GM18870 (cell line): Measurements from ENCODE around the gene MED22.

ENCODE experiments used
- ATAC-seq: cut with Tn5 transposase; IDR thresholded peaks from one replicate; pipeline ENCODE4 v1.9.1; 2021; ENCODE audit warnings: moderate library complexity; ENCODE audit not compliant: unreplicated experiment

MED22 gene

GRCh38 chr9:133356391-133357091, 8.6 kb upstream of the MED22 start, which contains the start of the genes SURF1 and SURF2:
SURF1 (minus strand) TSS chr9:133356487; CDS start chr9:133356453, 34 bp downstream.
SURF2 (plus strand) TSS chr9:133356550; CDS start chr9:133356593, 43 bp downstream.
- ATAC-seq: no peak

DNA sequence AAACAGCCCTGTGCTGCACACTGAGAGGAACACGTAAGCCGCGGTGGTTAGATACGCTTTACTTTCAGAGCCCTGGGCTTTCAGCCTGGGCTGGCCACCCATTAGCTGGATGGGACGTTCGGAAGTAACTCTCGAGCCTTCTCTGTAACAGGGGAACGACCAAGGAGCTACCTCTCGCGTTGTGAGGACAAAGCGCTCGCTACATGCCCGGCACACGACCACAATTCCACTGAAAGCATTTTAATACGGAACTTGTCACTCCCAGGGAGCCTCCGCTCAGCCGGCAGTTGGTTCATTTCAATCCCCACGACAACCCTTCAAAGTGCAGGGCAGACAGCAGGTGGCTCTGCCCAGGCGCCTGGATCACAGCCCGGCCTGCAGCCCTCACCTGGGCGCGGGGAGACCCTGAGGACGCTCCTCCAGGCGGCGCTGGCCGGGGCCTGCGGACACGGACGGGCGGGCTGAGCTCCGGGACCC, 8.0 kb upstream of the MED22 start:
- ATAC-seq: no peak

GRCh38 chr9:133354766-133355165, 6.8 kb upstream of the MED22 start:
- ATAC-seq: no peak

- no peak for ATAC-seq
These were observed 5.6 kb upstream of the MED22 start for GRCh38 chr9:133353548-133353947.

DNA sequence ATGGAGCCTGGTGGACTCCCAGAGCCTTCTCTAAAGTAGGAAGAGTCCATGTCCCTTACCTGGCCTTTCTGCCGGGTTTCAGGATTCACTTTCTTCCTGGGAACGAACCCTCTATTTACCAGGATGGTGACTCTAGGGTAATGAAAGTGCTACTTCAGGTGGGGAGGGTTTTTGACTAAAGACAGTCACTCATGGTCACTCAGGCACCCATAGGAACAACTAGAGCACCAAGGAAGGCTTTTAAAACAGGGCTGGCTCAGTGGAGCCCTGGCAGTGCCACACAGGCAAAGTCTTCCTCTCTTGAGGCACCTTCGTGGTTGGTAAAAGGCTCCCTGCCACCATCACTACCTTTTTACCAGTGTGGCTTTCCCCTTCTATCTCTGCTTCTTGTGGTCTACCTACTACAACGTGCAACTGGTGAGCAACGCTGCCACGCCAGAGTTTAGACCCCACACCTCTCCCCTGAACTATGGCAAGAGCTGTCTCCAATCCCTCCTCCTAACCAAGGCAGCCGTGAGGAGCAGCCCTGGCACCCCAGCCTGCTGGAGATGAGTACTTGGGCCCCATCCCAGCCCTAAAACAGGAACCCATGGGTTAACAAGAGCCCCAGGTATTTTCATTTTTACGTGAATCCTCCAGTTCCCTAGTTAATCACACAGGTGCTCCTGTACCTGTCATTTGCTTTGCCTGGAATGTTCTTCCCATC, 4.9 kb upstream of the MED22 start:
- ATAC-seq: no peak

- ATAC-seq: no peak
These were observed 4.1 kb upstream of the MED22 start for GRCh38 chr9:133351908-133352634.

- ATAC-seq: no peak
These were observed 3.6 kb upstream of the MED22 start for GRCh38 chr9:133351526-133351907.

DNA sequence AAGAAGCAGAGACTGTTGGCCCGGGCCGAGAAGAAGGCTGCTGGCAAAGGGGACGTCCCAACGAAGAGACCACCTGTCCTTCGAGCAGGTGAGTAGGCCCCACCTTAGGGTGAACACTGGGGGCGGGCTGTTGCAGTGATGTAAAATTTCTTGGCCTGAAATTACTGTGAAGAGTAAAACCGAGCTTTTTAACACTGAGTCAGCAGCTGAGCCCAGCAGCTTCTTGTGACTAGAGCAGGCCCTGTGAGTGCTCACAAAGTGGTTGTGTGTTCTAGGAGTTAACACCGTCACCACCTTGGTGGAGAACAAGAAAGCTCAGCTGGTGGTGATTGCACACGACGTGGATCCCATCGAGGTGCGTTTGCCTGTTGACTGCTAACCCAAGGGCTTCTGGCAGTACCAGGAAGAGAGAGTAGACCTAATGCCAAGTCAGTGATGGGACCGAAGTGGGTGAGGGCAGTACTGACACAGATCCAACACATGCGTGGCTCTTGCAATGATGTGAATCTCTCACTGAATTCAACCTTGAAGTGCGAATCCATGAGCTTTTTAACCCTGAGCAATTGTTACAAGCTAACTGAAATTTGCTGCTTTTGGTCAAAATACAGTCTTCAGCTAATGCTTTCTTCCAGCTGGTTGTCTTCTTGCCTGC, 2.2 kb upstream of the MED22 start:
- no peak for ATAC-seq

DNA sequence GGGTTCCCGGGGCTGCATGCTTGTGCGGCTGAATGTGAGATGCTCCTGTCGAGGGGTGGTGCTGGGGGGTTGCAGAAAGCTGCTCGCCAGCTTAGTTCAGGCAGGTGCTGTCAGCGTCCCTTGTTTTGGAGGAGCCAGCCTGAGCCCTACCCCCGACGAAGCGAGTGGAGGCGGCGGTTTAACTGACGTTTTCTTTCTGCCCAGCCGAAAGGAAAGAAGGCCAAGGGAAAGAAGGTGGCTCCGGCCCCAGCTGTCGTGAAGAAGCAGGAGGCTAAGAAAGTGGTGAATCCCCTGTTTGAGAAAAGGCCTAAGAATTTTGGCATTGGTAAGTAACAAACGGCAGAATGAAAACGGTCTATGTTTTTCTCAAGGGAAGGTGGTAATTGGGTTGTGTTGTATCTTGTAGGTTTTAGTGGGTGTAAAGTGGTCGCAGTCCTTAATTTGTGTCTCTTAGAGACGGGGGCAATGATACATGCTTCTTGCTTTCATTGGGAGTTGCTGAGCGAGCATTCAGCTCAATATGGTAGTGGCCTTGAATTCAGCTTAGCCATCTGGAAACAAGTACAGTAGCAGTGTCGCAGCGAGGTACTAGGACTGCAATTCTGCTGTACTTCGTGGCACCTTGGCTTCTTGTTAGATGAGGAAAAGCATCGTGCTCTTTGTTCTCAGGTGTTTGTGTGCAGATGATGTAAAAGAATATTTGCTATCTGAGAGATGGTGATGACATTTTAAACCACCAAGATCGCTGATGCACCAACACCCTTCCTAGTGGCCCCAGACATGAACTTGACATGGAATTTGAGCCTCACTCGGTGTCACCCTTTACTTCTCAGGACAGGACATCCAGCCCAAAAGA, 1.0 kb upstream of the MED22 start:
- ATAC-seq: no peak

DNA sequence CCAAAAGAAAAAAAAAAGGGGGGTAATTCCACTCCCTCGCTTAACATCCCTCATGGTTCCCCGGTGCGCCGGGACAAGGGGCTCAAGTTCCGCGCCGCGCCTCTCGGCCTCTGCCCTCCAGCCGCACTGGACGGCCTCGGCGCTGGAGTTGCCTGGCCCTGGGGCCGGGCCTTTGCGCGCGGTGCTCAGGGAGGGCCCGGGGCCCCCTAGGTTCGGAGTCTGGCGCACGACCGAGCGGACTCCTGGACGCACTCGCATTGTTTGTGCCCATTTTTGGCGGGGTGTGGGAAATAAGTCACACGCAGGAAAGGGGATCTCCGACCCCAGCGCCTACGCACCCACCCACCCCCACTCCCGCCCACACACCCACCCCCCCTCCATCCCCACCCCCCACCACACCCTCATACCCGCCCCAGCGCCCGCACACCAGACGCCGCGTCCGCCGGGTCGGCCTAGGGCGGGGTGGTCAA, 381 bp downstream of the MED22 start:
- peak; percentile 10 for ATAC-seq

- ATAC-seq: no peak
These were observed 1.7 kb downstream of the MED22 start for GRCh38 chr9:133346021-133346785.

GRCh38 chr9:133345596-133345995, 2.3 kb downstream of the MED22 start:
- ATAC-seq: no peak

- no peak for ATAC-seq
These were observed 3.0 kb downstream of the MED22 start for GRCh38 chr9:133344979-133345378.

GRCh38 chr9:133344071-133344470, 3.9 kb downstream of the MED22 start:
- no peak for ATAC-seq

- ATAC-seq: no peak
These were observed 5.4 kb downstream of the MED22 start for GRCh38 chr9:133342570-133342969.

DNA sequence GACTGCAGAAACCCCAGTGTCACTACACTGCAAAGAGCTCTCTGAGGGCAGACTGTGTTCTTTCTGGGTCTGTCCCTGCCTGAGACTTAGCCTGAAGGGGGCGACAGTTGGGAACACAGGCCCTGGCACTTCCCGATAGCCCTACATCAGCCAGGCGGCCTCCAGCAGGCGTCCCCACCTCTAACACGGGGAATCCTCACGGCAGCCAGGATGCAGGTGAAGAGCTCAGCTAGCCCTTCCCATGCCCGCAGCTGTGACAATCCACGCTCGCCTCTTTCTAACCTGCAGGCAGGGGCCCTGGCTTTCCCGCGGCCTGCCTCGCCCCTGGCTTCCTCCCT, 5.9 kb downstream of the MED22 start:
- no peak for ATAC-seq

DNA sequence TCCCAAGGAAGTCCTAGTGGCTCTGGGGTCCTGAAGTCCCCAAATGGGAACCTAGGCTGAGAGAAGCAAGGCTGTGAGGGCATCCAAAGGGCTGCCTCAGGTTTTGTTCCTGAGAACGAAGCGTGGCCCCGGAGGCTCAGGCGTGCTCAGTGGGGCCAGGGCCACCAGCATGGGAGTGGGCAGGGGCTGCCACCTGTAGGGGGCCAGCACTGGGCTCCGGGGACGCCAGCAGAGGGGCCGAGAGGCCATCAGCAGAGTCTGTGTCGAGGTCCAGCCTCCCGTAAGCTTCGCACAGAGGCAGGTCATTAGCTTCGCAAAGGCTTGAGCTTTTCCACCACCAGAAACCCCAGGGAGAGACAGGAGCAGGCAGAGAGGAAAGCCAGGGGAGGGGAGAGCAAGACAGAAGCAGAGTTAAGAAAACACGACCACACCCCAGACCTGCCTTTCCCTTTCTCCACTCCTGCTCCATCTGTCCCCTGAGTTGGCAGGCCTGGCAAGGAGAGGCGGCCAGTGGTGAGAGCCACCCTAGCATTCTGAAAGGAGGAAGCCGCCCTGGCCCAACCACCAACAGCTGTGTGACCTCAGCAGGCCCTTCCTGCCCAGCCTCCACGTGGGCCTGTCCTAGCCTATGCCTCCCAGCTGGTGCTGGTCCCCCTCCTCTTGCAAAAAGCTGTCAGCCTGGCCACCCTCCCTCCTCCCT, 6.4 kb downstream of the MED22 start:
- ATAC-seq: no peak

- ATAC-seq: no peak
These were observed 7.0 kb downstream of the MED22 start for GRCh38 chr9:133340916-133341315.

DNA sequence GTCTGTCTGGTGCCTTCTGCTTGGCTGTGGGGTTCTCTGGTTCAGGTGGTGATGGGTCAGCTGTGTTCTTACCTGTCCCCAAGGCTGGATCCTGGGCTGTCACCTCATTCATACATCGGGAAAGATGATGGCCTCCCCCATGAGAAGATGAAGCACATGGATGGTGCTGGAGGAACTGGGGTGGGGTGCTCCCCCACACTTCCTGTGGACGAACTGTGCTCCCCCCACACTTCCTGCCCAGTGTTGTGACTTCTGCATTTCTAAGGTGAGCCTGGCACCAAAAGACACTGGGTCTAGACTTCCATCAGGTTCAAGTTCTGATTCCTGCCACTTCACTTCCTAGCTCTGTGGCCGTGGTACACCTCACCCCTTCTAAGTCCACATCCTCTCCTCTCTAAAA, 7.7 kb downstream of the MED22 start:
- no peak for ATAC-seq
